GM18505 (cell line): ENCODE results near the gene MYH9.
"Not testable (repeated sequence)": the region's sequence is repeated elsewhere in the genome, so short reads cannot be mapped to it uniquely, and the experiment has no call there.

Source experiments
- ATAC-seq: cut with Tn5 transposase; IDR thresholded peaks from one replicate; pipeline ENCODE4 v1.9.1; 2021; ENCODE audit not compliant: unreplicated experiment
- POLR2A ChIP-seq: IDR thresholded peaks from 4 replicates; pipeline ENCODE4 v1.6.1; 2011; ENCODE audit warnings: borderline replicate concordance; ENCODE audit not compliant: insufficient read depth, insufficient read length; ENCODE audit errors: extremely low read depth

MYH9 gene

DNA sequence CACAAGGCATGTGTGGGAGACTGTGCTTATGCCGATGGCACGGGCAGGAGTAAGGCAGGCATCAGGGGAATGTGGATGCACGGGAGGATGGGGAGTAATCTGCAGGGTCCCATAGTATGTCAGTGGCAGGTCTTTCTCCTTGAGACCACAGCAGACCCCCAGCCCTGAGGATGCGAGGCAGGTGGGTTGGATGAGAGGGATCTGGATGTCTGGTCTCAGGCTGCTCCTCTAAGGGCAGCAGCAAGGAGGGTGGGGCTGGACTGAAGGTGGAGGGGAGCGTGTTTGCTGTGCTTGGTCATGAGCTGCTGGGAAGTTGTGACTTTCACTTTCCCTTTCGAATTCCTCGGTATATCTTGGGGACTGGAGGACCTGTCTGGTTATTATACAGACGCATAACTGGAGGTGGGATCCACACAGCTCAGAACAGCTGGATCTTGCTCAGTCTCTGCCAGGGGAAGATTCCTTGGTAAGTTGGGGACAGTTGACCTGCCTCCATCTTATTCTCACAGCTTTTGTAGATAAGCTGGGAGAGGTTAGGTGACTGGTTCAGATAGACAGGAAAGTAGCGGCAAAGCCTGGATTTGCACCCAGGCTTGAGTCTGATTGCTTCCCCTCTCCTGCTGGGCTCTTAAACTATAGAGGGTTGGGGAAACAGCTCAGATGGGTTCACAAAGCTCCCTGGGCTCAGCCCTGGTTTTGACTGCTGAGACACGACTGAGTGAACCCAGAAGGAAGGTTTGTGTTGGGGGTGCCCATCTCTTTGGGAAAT lies 134.8 kb downstream of the MYH9 start, which contains the start of gene APOL1:
Gene APOL1, plus strand, starts transcription at position 380 of the 769 bp plus-strand sequence. CDS start 1,823 bp downstream, outside the sequence.
- peak; percentile 57 for TF ChIP-seq POLR2A
- no peak for ATAC-seq

DNA sequence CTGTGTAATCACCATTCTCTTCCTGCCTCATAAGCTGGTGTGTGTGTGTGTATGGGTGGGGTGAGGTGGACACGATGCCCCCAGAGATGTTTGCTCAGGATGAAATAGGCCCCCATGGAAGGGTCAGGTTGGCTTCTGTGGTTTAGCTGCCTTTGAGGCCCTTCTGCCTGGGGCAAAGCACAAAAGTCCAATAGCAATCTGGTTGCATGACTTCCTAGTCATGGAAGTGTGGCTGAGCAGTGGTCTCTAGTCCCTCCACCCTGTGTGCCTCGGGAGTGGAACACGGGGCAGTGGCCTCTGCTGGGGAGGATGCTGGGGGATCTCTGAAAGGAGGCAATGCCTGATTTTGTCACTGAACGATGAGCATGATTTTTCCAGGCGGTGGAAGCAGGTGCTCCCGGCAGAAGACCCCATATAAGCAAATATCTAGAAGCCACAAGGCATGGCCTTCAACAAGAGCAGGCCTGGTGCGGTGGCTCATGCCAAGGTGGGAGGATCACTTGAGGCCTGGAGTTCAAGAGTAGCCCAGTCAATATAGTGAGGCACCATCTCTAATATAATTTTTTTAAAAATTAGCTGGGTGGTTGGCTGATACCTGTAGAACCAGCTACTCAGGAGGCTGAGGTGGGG lies 135.7 kb downstream of the MYH9 start:
- not testable (repeated sequence) for ATAC-seq

DNA sequence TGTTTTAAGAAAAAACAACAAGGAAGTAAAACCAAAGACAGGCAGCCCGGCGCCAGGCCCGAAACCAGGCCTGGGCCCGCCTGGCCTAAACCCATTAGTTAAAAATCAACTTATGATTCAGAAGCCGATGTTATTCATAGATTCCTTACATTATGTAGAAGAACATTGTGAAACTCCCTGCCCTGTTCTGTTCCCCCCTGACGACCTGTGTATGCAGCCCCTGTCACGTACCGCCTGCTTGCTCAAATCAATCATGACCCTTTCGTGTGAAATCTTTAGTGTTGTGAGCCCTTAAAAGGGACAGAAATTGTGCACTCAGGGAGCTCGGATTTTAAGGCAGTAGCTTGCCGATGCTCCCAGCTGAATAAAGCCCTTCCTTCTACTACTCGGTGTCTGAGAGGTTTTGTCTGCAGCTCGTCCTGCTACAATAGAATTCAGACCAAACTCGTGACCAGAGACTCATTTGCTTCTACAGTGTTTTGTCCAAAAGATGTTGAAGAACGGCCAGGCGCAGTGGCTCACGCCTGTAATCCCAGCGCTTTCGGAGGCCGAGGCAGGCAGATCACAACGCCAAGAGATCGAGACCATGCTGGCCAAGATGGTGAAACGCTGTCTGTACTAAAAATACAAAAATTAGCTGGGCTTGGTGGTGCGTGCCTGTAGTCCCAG lies 137.3 kb downstream of the MYH9 start:
- not testable (repeated sequence) for ATAC-seq

DNA sequence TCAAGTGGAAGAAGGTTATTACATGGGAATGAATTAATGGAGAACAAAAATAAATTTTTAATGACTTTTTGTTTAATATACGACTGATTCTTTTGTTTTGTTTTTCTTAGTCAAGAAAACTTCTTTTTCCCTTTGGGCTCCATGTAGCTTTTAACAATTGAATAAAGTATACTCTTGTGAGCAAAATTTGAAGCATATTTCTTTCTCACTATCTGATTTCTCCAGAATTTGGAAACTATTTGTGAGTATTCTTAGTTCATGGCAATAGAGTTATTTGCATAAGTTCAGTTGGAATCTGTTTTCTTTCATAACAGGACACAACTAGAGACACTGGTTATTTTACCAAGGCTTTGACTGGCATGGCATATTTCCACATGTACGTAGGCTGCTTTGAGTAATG lies 138.6 kb downstream of the MYH9 start:
- TF ChIP-seq POLR2A = no peak
- ATAC-seq = no peak

DNA sequence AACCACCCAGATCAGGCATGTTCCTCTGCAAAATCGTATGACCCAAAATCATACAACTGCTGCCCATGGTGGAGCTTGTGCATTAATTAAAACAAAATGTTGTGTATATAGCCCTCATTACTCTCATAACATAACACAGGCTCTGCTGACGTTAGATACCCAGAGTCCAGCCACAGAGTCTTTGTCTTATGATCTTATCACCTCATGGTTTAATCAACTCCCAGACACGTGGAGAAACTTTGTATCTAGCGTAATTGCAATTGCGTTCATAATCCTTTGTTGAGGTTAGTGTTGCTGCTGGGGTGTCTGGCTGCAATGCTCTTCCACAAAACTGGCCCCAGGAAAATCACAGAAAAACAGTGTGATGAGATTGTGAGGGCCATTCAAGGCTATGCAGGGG lies 139.8 kb downstream of the MYH9 start:
- no peak for TF ChIP-seq POLR2A
- ATAC-seq = no peak

DNA sequence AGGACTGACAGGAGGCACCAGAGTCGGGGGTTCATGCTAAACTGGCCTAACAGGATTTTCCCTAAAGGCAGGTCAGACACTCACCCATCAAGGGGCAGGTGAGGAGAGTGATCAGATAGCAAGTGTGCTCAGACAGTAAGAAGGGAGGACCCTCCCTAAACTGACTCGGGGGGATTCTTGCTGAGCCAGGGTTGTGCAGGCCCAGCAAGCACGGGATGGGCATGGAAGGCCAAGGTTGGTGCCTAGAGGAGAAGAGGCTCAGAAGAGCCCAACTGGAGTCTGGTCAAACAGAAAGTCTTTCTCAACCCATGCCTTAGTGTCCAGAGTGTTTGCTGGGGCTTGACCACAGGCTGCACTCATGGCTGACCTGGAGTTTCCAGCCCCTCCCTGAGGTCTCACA lies 141.0 kb downstream of the MYH9 start:
- ATAC-seq = no peak
- TF ChIP-seq POLR2A = no peak

DNA sequence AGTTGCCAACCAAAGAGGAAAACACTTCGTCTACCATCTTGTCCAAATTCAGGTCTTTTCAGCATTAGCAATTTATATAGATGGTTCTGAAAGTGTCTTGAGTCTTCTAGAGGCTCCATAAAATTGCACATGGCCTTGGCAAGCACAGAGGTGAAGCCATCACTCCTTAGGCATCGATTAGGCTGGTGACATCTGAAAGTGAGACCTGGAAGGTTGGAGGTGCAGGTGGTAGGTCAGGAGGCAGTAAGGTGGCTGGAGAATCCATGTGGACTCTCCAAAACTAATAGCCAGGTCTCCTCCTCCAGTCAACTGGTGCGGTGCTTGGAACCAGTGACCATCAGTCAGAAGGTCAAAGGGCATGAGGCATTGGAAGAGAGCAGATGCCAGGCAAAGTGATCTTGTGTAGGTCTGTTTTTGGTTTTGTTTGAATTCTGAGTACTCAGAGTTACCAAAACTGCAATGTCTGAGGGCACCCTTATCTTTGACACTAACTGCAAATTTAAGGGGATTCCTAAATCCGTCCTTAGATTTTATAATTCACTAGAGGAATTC lies 141.9 kb downstream of the MYH9 start:
- no peak for ATAC-seq
- no peak for TF ChIP-seq POLR2A

DNA sequence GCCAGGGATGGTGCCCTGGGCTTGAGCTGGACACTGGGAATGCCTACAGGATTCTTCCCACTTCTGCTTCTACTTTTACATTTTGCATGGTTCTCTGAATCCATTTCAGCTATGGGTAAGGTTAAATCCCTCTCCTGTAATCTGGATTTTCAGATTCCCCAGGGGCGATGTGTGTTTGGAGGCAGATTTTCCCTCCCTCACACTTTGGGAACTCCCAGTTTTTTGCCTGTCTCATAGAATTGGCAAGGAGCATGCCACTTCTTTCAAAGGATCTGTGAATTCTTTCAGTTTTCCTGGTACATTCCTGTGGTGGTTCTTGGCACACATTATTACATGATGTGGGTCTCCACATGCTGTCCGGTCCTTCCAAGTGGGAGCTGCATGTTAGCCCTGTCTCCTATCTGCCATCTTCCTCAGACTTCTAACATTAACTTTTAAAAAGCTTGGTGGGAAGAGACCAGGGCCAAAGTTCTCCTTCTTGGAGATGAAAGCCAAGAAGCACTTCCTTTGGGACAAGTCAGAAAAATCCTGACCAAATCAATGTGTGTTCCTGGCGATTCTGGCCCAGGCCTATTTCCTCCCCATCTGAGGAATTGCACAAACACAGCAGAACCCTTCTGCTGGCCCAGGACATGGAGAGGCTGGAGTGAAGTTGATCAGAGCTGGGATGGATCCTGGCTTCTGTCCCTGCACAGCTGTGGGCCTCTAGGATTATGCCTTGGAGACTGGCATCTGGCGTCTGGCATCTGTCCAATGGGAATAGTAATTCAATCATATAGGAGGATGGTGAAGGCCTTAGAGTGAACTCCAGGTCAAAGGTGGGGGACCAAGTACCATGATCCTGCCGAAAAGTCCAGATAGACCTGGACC lies 143.0 kb downstream of the MYH9 start:
- ATAC-seq = no peak
- no peak for TF ChIP-seq POLR2A

DNA sequence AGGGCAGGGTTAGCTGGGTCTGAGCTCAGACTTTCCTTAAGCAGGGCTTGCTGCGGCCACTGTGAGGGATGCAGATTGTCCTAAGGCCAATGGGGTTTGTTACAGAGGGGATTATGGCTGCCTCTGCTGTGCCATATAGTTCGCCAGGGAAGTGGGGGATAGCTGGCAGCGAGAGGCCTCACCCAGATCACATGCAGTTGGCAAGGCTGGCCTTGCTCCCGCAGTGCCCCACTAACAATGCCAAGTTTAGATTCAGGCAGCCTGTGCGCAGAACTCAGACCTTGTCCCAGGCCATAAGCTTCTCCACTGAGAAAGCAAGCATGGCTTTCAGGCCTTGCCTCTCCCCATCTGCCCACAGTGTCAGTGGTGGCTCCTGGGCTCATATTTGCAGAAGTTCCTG lies 143.8 kb downstream of the MYH9 start:
- ATAC-seq = no peak

DNA sequence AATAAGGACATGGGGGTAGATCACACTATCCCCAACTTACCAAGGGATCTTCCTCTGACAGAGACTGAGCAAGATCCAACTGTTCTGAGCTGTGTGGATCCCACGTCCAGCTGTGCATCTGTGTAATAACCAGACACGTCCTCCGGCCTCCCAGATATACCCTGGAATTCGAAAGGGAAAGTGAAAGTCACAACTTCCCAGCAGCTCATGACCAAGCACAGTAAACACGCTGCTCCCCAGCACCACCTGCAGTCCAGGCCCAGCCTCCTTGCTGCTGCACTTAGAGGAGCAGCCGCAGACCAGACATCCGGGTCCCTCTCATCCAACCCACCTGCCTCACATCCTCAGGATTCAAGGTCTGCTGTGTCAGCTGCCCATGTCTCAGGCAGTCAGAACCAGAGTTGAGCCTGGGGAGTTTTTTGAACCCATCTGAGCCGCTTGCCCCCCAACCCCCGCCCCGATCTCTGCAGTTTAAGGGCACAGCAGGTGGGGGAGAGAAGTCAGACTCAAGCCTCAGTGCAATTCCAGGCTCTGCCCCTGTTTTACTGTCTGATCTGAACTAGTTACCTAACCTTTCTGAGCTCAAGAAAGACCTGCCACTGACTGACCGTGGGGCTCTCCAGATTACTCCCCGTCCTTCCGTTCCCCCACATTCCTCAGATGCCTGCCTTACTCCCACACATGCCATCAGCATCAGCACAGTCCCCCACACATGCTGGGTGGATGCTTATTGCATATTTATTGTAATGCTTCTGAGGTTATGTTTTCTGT lies 148.2 kb downstream of the MYH9 start, which contains the start of gene APOL2:
Gene APOL2, minus strand, starts transcription at position 127 of the 771 bp plus-strand sequence. CDS start 6,365 bp downstream, outside the sequence.
- peak; percentile 86 for ATAC-seq
- peak; percentile 76 for TF ChIP-seq POLR2A

More for the DNA sequence above, 143.8 kb downstream of the MYH9 start:
- TF ChIP-seq POLR2A = no peak

DNA sequence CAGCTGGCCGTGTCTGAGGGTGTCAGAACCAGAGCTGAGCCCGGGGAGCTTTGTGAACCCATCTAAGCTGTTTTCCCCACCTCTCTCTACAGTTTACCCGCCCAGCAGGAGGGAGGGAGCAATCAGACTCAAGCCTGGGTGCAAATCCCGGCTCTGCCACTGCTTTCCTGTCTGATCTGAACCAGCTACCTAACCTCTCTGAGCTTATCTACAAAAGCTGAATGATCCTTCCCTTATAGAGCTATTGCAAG lies 148.7 kb downstream of the MYH9 start:
- no peak for TF ChIP-seq POLR2A
- ATAC-seq = no peak

DNA sequence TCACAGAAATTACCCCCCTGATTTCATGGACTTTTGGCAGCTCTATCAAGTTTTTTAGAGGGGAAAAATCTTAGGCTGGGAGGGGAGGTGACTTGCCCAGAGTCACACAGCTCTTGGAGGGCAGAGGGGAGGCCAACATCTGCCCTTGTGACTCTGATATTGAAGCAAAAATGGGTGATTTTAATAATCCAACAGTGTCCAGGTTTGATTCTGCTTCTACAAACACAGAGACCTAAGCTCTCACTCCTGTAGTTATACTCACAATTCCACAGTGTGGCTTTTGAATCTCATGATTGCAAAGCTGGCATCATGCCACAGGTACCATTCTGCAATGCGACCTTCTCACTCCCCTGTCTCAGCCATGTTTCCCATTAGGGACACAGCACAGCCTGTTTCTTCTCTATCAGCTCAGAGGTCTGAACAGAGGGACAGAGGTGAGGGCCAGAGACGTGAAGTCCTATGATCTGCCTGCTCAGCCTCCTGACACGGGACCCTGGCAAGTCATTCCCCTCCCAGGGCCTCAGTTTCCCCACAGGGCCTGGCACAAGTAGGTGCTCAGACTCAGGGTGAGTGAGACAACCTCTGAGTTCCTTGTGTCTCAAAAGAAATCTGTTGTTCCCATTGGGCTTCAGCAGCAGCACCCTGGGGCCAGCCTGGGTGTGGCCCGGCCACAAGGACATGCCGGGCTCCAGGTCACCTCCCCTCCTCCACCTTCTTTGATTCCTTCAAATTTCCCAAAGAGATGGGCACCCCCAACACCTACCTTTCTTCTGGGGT lies 149.2 kb downstream of the MYH9 start:
- no peak for ATAC-seq
- no peak for TF ChIP-seq POLR2A
